GM18861 (cell line): Measurements from ENCODE around the gene ABHD16A.

Experiments used
- ATAC-seq: cut with Tn5 transposase; IDR thresholded peaks from one replicate; pipeline ENCODE4 v1.9.1; 2021; ENCODE audit not compliant: unreplicated experiment

Gene ABHD16A

GRCh38 chr6:31642798-31643570, 60.1 kb downstream of the ABHD16A start:
- no peak for ATAC-seq

DNA sequence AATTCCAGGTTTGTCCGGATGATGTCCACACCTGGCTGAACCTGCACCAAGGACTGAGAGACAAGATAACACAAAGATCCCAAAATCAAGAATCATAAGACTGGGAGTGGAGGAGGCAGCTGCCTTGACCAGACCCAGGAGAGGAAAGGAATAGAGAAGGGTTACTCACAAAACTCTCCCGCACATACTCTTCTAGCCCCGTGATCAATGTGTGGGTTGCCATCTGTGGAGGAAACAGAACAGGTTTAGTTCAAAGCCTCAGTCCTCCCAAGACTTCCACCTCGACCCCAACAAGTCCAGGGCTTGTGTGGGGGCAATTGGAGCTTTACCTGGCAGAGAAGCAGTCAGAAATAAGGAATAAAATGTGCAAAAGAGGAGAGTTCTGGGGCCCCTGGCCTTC, 61.8 kb downstream of the ABHD16A start:
- ATAC-seq: no peak

DNA sequence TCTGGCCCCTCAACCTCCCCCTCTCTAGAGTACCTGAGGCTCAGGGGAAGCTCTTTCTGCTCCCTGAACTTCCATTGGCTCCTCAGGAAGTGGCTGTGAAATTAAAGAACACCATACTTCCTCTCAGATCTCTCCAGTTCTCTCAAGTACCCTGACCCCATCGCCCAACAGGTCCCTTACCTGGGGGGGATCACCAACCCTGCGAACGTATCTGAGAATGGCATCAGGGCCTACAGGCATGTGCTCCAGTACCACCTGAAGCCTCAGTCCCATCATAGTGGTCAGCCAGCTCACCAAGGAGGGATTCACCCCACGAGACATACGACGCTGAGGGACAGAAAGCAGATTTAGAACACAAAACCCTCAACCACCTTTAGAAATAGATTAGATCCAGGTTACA, 62.5 kb downstream of the ABHD16A start:
- no peak for ATAC-seq

DNA sequence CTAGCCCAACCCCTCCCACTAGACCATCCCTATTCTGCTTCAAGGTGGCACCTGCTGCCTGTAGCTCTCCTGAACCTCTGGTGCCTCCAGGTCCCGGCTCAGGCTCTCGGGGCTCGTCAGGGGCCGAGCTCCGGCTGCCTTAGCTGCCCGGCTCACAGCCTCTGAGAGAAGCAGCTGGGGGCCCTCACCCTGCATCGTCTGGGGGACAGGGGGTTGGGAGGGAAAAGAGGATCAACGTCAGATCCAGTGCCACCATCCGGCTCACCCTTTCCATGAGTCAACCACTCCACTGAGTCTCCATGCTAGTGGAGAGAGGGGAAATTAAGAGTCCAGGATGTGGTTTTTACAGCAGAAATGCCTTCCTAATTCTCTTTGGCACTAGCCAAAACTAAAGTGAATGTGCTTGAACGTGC, 63.7 kb downstream of the ABHD16A start:
- ATAC-seq: no peak

DNA sequence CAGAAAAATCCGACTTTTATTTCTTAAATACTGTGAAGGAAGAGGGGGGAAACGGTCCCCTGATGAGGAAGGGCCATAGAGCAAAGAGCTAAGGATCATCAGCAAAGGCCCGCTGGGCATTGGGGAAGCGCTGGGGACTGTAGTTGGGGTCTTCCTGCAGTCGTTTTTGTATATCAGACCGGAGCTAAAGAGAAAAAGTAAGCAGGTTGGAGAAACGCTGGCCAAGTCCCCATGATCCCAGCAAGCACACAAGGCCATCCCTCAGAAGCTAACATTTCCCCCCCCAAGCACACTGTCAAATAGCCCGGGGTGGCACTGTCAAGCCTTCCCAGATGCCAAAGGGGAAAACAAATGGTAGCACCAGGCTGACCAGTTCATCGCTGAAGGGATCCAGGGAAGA, 64.1 kb downstream of the ABHD16A start:
- ATAC-seq: no peak
